GM21737 (cell line): ENCODE results near the gene CLTB.
"Not testable (repeated sequence)": the region's sequence is repeated elsewhere in the genome, so short reads cannot be mapped to it uniquely, and the experiment has no call there.

Experiments
- ATAC-seq: cut with Tn5 transposase; IDR thresholded peaks from one replicate; pipeline ENCODE4 v1.9.1; 2021; ENCODE audit warnings: mild to moderate bottlenecking, moderate library complexity; ENCODE audit not compliant: unreplicated experiment

Gene CLTB

DNA sequence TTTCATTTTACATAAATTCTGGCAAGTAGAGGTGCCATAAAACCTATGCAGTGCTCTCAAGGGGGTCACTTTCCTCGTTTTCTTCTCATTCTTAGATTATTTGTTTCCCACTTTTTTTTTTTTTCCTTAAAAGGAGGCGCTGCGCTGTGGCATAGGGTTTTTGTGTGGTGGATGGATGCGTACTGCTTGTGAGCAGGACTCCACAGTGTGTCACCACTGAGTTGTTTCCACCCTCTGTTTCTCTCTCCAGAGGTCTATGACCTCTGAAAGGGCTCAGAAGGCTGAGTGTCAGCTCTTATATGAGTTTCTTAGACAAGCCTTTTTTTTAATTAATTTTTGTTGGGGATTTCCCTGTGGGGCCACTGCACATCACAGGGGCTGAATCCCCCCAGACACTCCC lies 13.6 kb upstream of the CLTB start:
- ATAC-seq: no peak

DNA sequence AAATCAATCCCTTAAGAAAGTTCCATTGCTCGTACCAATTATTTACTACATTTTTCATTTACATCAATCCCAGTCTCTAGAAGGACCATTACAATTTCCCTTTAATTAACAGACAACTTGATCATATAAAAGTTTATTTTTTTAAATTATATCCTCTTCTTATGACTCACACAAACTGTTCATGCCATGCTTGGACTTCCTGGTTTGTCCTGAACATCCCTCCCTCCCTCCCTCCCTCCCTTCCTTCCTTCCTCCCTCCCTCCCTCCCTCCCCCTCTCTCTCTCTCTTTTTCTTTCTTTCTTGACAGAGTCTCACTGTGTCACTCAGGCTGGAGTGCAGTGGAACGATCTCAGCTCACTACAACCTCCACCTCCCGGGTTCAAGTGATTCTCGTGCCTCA lies 11.6 kb upstream of the CLTB start:
- ATAC-seq: no peak

DNA sequence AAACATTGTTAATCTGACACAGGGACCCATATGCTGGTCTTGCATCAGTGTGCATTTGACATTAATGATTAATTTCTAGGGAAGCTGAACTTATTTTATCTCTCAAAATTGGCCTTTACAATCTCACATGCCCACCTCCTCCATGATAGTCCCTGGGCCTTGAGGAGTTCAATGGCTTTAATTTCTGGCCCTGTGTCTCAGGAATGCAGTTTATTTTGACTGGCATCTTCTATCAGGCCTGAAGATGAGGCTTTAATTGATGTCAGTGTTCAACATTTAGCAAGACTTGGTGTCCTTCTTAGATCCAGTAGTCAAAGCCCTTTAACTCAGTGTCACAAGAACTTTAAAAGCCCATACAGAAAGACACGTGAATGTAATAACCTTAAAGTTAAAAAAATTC lies 10.5 kb upstream of the CLTB start:
- no peak for ATAC-seq

DNA sequence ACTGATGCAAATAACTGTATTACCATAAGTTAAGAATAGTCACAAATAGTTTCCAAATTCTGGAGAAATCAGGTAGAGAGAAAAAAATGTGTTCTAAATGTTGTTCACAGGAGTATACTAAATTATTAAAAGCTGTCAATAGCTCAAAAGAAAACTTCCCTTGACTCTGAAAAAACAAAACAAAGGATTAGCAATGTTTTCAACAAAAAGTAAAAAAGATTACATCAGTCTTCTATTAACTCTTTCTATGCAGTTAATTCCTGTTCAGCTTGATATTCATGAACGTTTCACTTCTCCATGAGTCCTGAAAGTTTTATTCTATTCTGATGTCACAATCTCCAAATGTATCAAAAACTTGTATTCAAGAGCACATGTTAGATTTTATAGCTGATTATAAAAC lies 9.5 kb upstream of the CLTB start:
- ATAC-seq: no peak

DNA sequence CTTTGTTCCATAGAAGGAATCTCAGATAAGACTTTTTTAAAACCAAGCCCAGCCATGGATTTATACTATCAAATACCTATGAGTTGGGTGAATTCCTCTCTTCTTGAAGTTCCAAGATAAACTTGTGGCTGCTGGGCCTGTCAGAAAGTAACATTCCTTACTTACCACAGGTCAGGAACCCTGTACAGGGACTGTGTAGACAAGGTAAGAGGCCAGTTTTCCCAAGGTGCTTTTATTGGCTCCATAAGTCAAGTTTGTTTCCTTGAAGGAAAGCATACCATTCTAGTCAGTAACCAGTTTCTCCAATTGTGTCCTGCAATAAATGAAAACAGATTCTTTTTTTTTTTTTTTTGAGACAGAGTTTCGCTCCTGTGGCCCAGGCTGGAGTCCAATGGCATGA lies 8.8 kb upstream of the CLTB start:
- ATAC-seq: no peak

DNA sequence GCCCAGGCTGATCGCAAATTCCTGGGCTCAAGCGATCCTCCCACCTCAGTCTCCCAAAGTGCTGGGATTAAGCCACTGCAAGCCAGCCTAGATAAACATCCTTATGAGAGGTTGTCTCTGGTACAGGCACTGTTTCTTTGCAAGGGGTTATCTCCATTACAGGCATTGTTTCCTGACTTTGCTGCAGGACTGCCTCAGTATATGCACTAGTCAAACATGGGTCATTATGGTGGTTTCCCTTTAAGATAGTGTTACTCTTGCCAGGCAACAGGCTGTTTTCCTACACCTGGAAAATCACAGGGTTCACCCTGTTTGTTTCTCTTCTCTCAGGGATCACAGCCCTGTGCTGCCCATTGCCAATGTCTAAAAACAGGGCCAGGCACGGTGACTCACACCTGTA lies 7.8 kb upstream of the CLTB start:
- ATAC-seq: no peak

DNA sequence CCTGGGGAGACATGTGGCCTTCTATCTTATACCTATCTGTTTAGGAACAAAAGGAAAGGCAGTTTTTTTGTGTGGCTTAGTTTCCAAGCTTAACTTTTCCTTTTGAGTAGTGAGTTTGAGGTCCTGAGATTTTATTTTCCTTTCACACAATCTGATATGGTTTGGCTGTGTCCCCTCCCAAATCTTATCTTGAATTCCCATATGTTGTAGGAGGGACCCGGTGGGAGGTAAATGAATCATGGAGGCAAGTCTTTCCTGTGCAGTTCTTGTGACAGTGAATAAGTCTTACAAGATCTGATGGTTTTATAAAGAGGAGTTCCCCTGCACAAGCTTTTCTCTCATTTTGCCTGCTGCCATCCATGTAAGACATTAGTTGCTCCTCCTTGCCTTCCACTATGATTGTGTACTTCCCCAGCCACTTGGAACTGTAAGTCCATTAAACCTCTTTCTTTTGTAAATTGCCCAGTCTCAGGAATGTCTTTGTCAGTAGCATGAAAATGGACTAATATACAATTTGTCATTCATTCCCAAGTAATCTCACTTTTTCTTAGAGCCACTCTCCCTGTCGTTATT lies 4.7 kb upstream of the CLTB start:
- ATAC-seq: no peak

DNA sequence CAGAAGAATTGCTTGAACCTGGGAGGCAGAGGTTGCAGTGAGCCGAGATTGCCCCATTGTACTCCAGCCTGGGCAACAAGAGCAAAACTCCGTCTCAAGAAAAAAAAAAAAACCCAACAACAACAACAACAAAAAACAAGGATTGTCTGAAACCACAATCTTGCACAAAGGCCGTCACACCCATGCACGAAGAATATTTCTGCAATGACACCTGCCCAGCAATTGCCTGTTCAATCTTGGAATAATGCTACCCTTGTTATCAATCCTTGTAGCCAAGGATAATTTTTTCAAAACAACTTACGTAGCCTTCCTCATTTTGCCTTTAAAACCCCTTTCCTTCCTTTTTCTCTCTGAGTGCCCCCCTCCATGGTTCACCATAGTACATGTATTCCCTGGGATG lies 3.7 kb upstream of the CLTB start:
- ATAC-seq: no peak

DNA sequence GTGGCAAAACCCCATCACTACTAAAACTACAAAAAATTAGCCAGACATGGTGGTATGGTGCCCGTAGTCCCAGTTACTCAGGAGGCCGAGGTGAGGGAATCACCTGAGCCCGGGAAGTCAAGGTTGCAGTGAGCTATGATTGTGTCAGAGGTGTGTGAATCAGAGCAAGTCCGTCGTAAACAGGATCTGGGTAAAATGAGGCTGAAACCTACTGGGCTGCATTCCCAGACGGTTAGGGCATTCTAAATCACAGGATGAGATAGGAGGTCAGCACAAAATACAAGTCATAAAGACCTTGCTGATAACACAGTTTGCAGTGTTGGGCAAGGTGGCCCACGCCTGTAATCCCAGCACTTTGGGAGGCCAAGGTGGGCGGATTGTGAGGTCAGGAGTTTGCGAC lies 1.9 kb upstream of the CLTB start:
- no peak for ATAC-seq

DNA sequence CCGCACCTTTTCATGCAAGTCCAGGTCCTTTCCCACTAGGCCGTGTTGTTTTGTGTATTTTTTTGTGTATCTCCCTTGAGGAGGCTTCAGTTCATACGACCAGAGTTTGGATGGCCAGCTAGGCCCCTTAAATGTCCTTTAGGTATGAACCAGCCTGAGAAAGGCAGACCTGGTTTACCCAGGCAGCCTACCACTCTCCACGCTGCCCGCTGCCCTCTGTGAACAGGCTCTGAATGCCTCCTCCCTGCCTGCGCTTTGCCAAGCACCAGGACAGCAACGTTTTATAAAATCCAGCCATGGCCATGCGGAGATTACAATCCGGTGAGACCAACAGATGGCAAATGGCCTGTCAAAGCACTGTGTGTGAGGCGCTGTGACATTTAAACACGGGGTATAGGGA lies 626 bp upstream of the CLTB start:
- no peak for ATAC-seq

DNA sequence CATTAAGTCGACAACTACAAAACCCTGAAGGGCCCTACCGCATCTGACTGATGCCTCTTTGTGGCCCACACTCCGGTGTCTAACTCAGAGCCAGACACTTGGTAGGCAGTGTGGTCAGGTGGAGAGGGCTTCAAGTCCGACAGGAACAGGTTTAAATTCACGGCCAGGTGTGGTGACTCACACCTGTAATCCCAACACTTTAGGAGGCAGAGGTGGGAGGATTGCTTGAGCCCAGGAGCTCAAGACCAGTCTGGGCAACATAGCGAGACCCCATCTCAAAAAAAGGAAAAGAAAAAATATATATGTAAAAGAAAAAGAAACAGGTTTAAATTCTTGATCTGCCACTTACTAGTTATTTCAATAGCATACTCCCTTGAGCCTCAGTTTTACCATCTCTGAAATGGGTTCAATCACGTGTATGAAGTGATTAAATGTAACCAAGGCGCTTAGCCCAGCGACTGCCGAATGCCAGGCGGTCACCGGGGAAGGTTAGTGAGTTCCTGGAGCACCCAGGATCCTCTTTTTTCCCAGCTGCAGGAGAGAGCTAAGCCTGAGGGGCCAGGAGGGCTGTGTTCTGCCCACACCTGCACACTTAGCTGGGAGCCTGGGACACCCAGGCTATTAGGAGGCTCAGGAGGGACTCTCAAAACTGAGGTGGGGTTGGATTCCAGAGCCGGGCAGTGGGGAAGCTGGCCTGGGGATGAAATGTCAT lies 943 bp downstream of the CLTB start:
- no peak for ATAC-seq

DNA sequence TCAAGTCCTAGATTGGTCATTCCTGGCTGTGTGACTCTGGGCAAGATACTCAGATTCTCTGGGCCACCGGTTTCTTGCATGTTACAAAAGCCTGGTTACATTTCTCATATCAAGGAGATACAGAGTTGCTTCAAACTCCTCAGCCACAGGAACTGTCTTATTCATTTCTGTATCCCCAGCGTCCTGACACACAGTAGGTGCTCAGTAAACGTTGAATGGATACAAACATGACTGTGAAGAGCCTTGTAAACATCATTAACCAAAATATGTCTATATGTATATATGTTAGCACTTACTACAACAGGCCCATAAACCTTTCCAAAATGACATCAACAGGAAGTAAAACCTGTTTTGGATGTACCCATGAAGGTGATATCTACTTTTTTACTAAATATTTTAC lies 1.6 kb downstream of the CLTB start:
- no peak for ATAC-seq

DNA sequence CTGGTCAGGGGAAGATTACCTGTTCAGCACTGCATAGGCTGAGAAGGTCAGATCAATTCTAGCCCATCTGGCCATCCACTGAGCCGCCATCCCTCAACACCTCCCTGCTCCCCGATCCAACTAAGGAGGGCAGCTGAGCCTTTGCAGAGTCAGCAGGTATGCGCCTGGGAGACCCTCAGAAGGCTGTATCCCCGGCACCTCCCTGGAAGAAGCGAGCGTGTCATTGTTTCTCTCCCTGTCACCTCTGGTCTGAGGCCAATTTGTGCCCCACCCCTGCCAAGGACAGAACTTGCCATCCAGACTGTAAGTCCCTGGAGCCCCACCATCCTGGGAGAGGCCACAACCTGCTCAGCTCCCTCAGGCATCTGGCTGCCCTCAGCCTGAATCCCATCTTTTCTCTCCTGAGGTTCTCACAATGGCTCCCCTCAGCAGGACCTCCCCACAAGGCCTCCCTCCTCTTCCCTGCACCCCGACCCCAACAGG lies 2.6 kb downstream of the CLTB start:
- no peak for ATAC-seq

DNA sequence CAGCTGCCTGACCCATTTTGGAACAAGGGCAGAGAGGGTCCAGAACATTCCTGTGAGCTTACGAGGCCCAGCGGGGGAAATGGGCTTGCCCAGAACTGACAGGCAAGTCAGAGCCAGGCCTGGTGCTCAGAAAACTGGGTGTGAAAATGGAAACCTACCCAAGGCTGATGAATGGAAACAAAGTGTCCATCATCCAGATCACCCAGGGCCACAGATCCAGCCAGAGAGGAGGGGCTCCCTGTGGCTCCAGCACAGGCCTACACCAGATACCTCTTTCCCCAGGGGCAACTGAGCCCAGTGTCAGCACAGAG lies 3.1 kb downstream of the CLTB start:
- ATAC-seq: no peak

DNA sequence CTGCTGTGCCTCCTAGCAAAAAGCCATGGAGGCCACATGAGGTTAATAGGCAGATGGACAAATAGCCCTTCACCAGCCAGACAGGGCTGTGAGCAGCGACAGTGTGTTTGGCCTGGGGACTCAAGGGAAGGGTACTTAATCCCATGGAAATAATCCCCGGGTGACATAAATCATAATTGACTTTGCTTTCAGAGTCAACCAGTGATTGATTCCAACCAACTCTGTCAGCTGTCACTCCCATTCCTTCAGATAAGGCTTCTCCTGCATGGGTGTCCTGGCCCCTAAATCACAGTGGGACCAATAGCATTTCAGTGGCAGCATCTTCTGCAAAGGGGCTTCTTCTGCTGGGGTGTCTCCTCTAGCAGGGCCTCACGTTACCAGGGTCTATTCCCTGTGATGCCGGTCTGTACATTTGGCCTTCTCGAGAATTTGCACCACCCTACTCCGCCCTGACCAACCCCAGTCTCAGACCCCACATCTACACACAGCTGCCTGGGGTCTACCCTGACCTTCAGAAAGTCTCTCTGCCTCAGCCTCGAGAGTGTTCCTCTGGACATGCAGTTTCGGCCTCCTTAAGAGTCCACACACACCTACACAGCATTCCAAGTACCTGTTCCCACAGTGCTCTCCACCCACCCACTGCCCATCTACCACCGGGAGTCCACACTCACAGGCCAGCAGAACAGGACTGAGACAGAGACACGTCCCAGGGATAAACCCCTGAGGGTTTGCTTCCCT lies 3.7 kb downstream of the CLTB start:
- ATAC-seq: no peak

DNA sequence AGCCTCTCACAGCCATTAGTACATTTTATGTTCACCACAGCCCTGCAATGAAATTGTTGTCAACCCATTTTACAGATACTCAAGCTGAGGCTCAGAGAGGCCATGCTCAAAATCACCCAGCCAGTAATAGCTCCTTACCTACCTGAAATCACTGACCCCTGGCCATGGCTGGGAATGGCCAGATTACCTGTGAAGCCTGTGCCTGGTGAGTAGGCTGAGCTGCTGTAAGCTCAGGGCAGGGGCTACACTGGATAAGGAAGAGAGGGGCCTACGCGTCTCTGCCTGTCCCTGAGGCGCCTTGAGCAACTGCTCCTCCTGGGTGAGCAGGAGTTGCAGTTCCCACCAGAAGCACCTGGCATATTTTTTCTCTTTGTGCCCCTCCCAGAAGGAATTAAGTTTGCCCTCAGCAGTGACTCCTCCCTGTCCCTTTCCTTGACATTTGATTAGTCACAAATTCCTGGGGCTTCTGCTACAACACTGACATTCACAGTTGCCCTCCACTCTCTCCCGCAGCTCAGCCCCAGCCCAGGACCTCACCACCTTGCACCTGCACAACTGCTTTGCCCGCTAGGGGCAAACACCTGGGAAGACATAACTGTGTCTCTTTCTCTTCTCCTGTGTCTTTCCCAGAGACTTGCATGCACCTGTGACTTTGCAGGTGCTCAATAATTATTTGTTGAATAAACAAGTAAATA lies 5.7 kb downstream of the CLTB start:
- no peak for ATAC-seq

DNA sequence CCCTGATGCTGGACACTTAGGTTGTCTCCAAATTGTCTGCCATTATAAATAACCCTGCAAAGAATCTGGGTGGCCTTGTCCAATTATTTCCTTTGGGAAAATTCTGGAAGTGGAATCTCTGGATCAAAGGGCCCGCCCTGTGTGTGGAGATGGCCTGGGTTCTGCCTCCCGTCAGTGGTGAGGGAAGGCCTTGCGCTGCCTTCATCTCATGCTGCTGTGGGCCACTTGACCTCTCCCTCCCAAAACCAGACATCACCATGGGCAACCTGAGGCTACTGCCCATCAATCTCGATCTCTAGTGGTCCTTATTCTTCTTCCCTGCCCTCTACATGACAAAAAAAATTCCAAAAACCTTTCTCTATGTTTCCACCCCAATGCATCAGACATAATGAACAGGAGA lies 6.6 kb downstream of the CLTB start:
- no peak for ATAC-seq

DNA sequence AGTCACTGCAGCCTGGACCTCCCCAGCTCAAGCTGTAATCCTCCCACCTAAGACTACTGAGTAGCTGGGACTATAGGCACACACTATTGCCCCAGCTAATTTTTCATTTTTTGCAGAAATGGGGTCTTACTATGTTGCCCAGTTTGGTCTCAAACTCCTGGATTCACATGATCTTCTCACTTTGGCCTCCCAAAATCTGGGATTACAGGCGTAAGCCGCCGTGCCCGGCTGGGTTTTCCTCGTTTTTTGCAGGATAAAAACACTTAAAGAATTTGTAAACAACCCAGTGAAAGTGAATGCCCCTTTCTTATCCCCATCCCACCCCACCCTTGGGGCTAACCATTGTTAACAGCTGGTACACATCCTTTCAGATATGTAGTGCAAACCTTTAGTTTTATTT lies 7.7 kb downstream of the CLTB start:
- ATAC-seq: no peak

DNA sequence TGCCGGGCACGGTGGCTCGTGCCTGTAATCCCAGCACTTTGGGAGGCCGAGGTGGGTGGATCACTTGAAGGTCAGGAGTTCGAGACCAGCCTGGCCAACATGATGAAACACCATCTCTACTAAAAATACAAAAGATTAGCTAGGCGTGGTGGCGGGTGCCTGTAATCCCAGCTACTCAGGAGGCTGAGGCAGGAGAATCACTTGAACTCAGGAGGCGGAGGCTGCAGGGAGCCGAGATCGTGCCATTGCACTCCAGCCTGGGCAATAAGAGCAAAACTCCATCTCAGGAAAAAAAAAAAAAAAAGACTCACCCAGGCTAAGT lies 8.1 kb downstream of the CLTB start:
- not testable (repeated sequence) for ATAC-seq

DNA sequence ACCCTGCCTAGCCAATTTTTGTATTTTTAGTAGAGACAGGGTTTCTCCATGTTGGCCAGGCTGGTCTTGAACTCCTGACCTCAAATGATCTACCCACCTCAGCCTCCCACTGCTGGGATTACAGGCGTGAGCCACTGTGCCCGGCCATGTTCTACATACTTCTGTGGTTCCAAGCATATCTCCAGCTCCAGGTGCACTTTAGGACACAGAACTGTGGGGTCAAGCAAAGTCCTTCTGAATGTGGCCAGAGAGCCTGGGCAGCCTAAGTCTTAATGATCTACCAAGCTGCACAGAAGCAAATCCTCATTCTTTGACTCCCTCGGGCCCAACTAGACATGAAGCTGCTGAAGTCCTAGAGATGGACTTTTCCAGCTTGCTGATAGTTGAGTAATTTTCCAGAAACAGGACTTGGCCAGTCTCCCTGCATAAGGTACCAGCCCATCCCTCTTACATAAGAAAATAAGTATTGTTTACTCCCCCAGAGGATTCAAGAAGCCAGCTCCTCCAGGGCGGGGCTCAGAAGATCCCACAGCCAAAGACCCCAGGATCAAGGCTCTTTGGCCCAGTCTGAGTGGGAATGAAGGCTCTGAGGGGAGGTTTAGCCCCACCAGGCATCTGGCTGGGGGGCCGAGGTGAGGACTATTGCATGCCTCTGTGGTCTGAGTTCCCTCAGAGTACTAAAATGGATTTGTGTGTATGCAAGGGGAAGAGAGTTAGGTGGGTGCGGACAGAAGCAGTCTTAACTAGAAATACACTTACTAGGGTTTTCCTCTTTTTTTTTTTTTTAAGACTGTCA lies 8.7 kb downstream of the CLTB start:
- no peak for ATAC-seq

DNA sequence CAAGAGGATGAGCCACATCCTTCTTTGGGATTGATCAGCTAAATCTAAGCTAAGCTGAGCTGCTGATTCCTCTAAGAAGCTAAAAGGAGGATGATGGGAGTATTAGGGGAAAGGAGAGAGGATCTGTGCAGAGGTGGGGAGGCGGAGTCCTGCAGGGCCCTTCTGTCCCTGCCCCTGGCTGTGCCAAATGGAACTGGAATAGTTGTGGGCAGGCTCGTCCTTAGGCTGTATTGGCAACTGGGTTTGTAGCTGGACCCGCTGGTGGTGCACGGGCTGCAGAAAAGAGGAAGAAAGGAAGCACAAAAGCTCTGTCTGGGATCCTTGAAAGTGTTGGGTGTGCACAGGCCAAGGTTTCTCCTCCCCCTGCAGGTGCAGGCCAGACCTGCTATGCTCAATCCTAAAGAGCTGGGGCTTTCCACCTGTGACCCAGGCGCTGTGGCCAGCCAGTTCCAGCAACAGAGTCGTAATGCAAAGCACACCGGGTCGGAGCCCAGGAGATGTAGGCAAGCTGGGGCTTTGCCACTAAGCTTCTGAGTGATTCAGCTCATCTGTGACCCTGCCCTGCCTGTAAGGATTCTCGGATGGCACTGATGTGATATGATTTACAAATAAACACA lies 9.8 kb downstream of the CLTB start:
- no peak for ATAC-seq
